GM12878 (cell line): ENCODE measurements around the gene BHLHE41. TPM values are rescaled to one million over a fixed set of nuclear protein-coding genes. Genes with fewer than 3 reads are reported as not detected.
A peak's percentile ranks its signal among the peaks of the same experiment; 100 is the strongest.

Experiments used
- BHLHE40 ChIP-seq, 2 experiments: fragments of 450-650 bp in 1 of 2; IDR thresholded peaks; 2 replicates each; pipeline ENCODE4 v1.6.1; 2011 to 2017; ENCODE audit warnings: low read depth in 2 of 2, borderline replicate concordance in 1 of 2, improper control_type of control experiment in 1 of 2, low read length in 1 of 2, mild to moderate bottlenecking in 1 of 2
- BRCA1 ChIP-seq: IDR thresholded peaks from 2 replicates; pipeline ENCODE4 v1.6.1; 2011; ENCODE audit warnings: low read depth, low read length, improper control_type of control experiment
- CBX3 ChIP-seq: fragments of 200-600 bp; sonication (generic); IDR thresholded peaks from 2 replicates; pipeline ENCODE4 v1.6.1; 2016; ENCODE audit warnings: low read depth, borderline replicate concordance
- CBX5 ChIP-seq: sonication (generic); IDR thresholded peaks from 2 replicates; pipeline ENCODE4 v1.6.1; 2016; ENCODE audit warnings: low read depth, moderate library complexity, mild to moderate bottlenecking, inconsistent platforms
- EP300 ChIP-seq, 2 experiments: fragments of 150-350 bp in 1 of 2; IDR thresholded peaks; 2 replicates each; pipeline ENCODE4 v1.6.1; 2011 to 2012; ENCODE audit warnings: low read depth in 2 of 2, low read length in 2 of 2, borderline replicate concordance in 1 of 2, improper control_type of control experiment in 1 of 2, inconsistent platforms in 1 of 2; ENCODE audit not compliant: control insufficient read depth in 1 of 2
- KAT2A ChIP-seq: conservative IDR thresholded peaks from 2 replicates; pipeline ENCODE4 v1.6.1; 2011; ENCODE audit warnings: low read depth, low read length; ENCODE audit not compliant: control insufficient read depth
- KLF5 ChIP-seq: fragments of 450-650 bp; IDR thresholded peaks from 2 replicates; pipeline ENCODE4 v1.6.1; 2014; ENCODE audit warnings: mild to moderate bottlenecking; ENCODE audit not compliant: partially characterized antibody
- MEF2A ChIP-seq: IDR thresholded peaks from 2 replicates; pipeline ENCODE4 v1.6.1; 2011; ENCODE audit warnings: low read depth, mild to moderate bottlenecking, low read length, moderate library complexity; ENCODE audit not compliant: insufficient read depth
- MEF2B ChIP-seq: fragments of 450-650 bp; IDR thresholded peaks from 2 replicates; pipeline ENCODE4 v1.6.1; 2018; ENCODE audit warnings: mild to moderate bottlenecking, moderate library complexity; ENCODE audit not compliant: partially characterized antibody, poor library complexity, severe bottlenecking
- MXI1 ChIP-seq: fragments of 150-350 bp; IDR thresholded peaks from 2 replicates; pipeline ENCODE4 v1.6.1; 2011; ENCODE audit warnings: low read depth, mild to moderate bottlenecking, inconsistent platforms, low read length, improper control_type of control experiment
- MYB ChIP-seq: fragments of 150-350 bp; IDR thresholded peaks from 2 replicates; pipeline ENCODE4 v1.6.1; 2014; ENCODE audit warnings: mild to moderate bottlenecking, low read depth, low read length, borderline replicate concordance
- NFXL1 ChIP-seq: fragments of 450-650 bp; IDR thresholded peaks from 2 replicates; pipeline ENCODE4 v1.6.1; 2017; ENCODE audit warnings: antibody characterized with exemption, mild to moderate bottlenecking, borderline replicate concordance
- NR2C2 ChIP-seq: IDR thresholded peaks from 2 replicates; pipeline ENCODE4 v1.6.1; 2011; ENCODE audit warnings: borderline replicate concordance, low read depth; ENCODE audit not compliant: control insufficient read depth, insufficient read length
- PAX8 ChIP-seq: fragments of 450-650 bp; IDR thresholded peaks from 2 replicates; pipeline ENCODE4 v1.6.1; 2017; ENCODE audit warnings: mild to moderate bottlenecking, moderate library complexity
- RB1 ChIP-seq: fragments of 450-650 bp; formaldehyde crosslinking; IDR thresholded peaks from 2 replicates; pipeline ENCODE4 v1.6.1; 2017; ENCODE audit warnings: mild to moderate bottlenecking, borderline replicate concordance
- RUNX3 ChIP-seq: IDR thresholded peaks from 2 replicates; pipeline ENCODE4 v1.6.1; 2012; ENCODE audit warnings: low read length, inconsistent platforms
- SIX5 ChIP-seq: IDR thresholded peaks from 2 replicates; pipeline ENCODE4 v1.6.1; 2011; ENCODE audit warnings: mild to moderate bottlenecking, low read depth, low read length, moderate library complexity; ENCODE audit not compliant: severe bottlenecking
- SMARCA5 ChIP-seq: fragments of 450-650 bp; IDR thresholded peaks from 2 replicates; pipeline ENCODE4 v1.6.1; 2017; ENCODE audit warnings: mild to moderate bottlenecking
- SREBF1 ChIP-seq: IDR thresholded peaks from 2 replicates; pipeline ENCODE4 v1.6.1; 2012; ENCODE audit warnings: mild to moderate bottlenecking, low read length
- SRF ChIP-seq, 2 experiments: IDR thresholded peaks; 2 replicates each; pipeline ENCODE4 v1.6.1; 2011; ENCODE audit warnings: low read depth in 2 of 2, low read length in 2 of 2, mild to moderate bottlenecking in 1 of 2, moderate library complexity in 1 of 2
- YY1 ChIP-seq: IDR thresholded peaks from 2 replicates; pipeline ENCODE4 v1.6.1; 2011; ENCODE audit warnings: low read depth, mild to moderate bottlenecking, low read length
- ZNF207 ChIP-seq: fragments of 450-650 bp; IDR thresholded peaks from 2 replicates; pipeline ENCODE4 v1.6.1; 2014; ENCODE audit warnings: antibody characterized with exemption, mild to moderate bottlenecking, borderline replicate concordance
- ZNF274 ChIP-seq: IDR thresholded peaks from one replicate; pipeline ENCODE4 v1.8.0; 2011; ENCODE audit not compliant: insufficient read length, insufficient read depth
- polyA plus RNA-seq, 11 experiments: library from polyadenylated mRNA; depleted of rRNA in 4 of 11; unstranded in 6 of 11; stranded (reverse) in 5 of 11; fragments of >200 nt; fragmentation: Nextera tagmentation in 4 of 11; fragmentation: Illumina TruSeq in 1 of 11; extraction: Ambion mirVana in 4 of 11; extraction: Trizol in 1 of 11; gene quantifications; 1 replicate in 1 of 11; 2 replicates in 10 of 11; pipeline versions ENCODE4 v1.2.1 to v1.2.3, GENCODE V29; 2011 to 2016; ENCODE audit warnings: inconsistent platforms in 2 of 11, missing spikeins in 2 of 11, low read depth in 1 of 11
- total RNA-seq, 4 experiments: library from RNA; depleted of rRNA in 3 of 4; stranded (reverse); fragments of >200 nt in 3 of 4; fragmentation: Illumina TruSeq in 1 of 4; extraction: Trizol in 1 of 4; gene quantifications; 2 replicates each; pipeline versions ENCODE4 v1.2.1 to v1.2.3, GENCODE V29; 2013 to 2021
- TF ChIP-seq, protein P1 (sequence below): IDR thresholded peaks from 2 replicates; pipeline ENCODE4 v1.6.1; 2011; ENCODE audit warnings: borderline replicate concordance, low read depth, mild to moderate bottlenecking, moderate library complexity, mixed read lengths, low read length; ENCODE audit not compliant: insufficient read depth; ENCODE audit errors: extremely low read length
- TF ChIP-seq, protein P2 (sequence below): IDR thresholded peaks from 2 replicates; pipeline ENCODE4 v1.6.1; 2011; ENCODE audit warnings: low read depth, low read length, improper control_type of control experiment, borderline replicate concordance
- TF ChIP-seq, protein P3 (sequence below): fragments of 450-650 bp; IDR thresholded peaks from 2 replicates; pipeline ENCODE4 v1.6.1; 2018; ENCODE audit warnings: borderline replicate concordance, mild to moderate bottlenecking; ENCODE audit not compliant: partially characterized antibody

Gene BHLHE41
- total and polyA plus RNA-seq, 10 of the 15 experiments (the other 5 are each of a cell fraction or from before 2014, with no cell fraction given) = 0.02 to 1.5 (median 0.07) TPM; not detected in 3

DNA sequence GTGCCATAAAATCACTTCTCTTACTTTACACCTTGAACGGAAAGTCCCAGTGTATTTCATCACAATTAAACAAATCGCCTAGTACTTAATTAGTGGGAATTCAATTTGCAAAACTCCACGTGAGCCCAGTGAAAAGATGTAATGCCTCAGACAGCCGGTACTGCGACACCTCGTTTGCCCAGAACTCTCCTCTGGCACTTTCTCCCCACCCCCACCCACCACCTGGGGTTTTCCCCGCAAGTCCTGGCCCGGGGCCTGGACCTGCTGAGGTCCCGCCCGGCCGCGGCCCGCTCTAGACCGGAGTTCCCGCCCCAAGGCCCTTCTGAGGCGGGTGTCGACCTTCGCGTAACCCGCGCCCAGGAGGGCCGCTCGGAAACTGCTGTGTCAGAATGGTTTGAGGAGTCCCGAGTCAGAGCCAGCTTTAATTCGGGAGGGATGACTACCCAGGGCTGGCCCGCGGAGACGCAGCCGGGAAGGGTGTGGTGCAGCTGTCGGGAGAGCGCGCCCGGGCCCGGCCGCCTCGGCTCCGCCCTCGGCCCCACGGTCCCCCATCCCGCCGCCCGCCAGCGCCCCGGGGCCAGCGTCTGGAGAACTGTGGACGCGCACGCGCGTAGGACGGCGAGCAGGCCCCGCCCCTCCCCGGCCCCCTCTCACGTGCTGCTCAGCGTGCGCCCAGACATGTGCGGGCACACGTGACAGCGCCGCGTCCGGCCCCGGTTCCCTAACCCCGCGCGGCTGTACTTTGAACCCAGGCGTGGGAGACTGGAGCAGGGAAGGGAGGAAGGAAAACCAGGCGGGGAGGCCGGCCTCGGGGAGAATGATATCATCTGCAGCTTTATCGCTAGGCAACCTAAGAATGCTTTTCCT lies 10.8 kb downstream of the BHLHE41 start (continued):
- TF ChIP-seq, protein P1, sequence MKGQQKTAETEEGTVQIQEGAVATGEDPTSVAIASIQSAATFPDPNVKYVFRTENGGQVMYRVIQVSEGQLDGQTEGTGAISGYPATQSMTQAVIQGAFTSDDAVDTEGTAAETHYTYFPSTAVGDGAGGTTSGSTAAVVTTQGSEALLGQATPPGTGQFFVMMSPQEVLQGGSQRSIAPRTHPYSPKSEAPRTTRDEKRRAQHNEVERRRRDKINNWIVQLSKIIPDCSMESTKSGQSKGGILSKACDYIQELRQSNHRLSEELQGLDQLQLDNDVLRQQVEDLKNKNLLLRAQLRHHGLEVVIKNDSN = peak; percentile 89
- no peak for TF ChIP-seq CBX3
- no peak for TF ChIP-seq ZNF274
- TF ChIP-seq ZNF207 = 0 out of 2 replicates have a peak, but pooled peaks have one; percentile 51
- TF ChIP-seq MYB = no peak
- no peak for TF ChIP-seq YY1
- no peak for TF ChIP-seq NFXL1
- TF ChIP-seq, protein P2, sequence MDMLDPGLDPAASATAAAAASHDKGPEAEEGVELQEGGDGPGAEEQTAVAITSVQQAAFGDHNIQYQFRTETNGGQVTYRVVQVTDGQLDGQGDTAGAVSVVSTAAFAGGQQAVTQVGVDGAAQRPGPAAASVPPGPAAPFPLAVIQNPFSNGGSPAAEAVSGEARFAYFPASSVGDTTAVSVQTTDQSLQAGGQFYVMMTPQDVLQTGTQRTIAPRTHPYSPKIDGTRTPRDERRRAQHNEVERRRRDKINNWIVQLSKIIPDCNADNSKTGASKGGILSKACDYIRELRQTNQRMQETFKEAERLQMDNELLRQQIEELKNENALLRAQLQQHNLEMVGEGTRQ = peak; percentile 70
- no peak for TF ChIP-seq SMARCA5
- TF ChIP-seq RB1 = no peak
- TF ChIP-seq MEF2B = peak; percentile 92
- TF ChIP-seq KLF5 = no peak
- TF ChIP-seq NR2C2 = no peak
- TF ChIP-seq BRCA1 = no peak
- peak; percentile 34; the same call in 1 of the 2 replicates for TF ChIP-seq RUNX3
- TF ChIP-seq SRF (IDR thresholded peaks at IDR 0.05; ENCODE audit: low read depth in 2 of 2, low read length in 2 of 2) = no peak
- 0 out of 2 replicates have a peak, but pooled peaks have one; percentile 22 for TF ChIP-seq MXI1
- TF ChIP-seq SIX5 = no peak
- TF ChIP-seq BHLHE40 (IDR thresholded peaks at IDR 0.05; ENCODE audit: borderline replicate concordance in 1 of 2, low read depth in 2 of 2, low read length in 1 of 2) = peak; percentile 99 to 100
- TF ChIP-seq SREBF1 = no peak
- TF ChIP-seq PAX8 = no peak
- TF ChIP-seq, protein P3, sequence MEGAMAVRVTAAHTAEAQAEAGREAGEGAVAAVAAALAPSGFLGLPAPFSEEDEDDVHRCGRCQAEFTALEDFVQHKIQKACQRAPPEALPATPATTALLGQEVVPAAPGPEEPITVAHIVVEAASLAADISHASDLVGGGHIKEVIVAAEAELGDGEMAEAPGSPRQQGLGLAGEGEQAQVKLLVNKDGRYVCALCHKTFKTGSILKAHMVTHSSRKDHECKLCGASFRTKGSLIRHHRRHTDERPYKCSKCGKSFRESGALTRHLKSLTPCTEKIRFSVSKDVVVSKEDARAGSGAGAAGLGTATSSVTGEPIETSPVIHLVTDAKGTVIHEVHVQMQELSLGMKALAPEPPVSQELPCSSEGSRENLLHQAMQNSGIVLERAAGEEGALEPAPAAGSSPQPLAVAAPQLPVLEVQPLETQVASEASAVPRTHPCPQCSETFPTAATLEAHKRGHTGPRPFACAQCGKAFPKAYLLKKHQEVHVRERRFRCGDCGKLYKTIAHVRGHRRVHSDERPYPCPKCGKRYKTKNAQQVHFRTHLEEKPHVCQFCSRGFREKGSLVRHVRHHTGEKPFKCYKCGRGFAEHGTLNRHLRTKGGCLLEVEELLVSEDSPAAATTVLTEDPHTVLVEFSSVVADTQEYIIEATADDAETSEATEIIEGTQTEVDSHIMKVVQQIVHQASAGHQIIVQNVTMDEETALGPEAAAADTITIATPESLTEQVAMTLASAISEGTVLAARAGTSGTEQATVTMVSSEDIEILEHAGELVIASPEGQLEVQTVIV = no peak
- TF ChIP-seq MEF2A = 0 out of 2 replicates have a peak, but pooled peaks have one; percentile 17
- TF ChIP-seq CBX5 = no peak
- no peak for TF ChIP-seq KAT2A
- no peak for TF ChIP-seq EP300 (IDR thresholded peaks at IDR 0.05; ENCODE audit: borderline replicate concordance in 1 of 2, control insufficient read depth in 1 of 2, low read depth in 2 of 2, low read length in 2 of 2)
